ENCODE measurements around the gene BET1L.

BET1L gene

GRCh38 chr11:207208-207862 is at the start of gene BET1L, which contains the start of gene RIC8A:
Gene BET1L (minus strand): TSS chr11:207399. CDS start chr11:207321, 78 bp downstream.
Gene RIC8A (plus strand): TSS chr11:207708. CDS start chr11:208855, 1,147 bp downstream.
- peak; percentile 96 to 98 for DNase-seq (ENCODE audit: low spot score in 2 of 2)
- H3K4me1 ChIP-seq: peaks cover 6% of the 10 kb centered on the region
- in situ Hi-C loops (cut with MboI; ENCODE audit: low sequenced_read_pairs): no loop called here
- H3K27me3 ChIP-seq (ENCODE audit: low read depth): no peaks in the 10 kb centered on the region
- no peaks in the 10 kb centered on the region for H3K9me3 ChIP-seq
- H3K4me3 ChIP-seq: peak within 1 kb of the TSS; percentile 91
- peaks cover 44% of the 10 kb centered on the region for H3K36me3 ChIP-seq (replicated peaks)

GRCh38 chr11:255816-256215 is 48.6 kb upstream of the BET1L start:
- Histone ChIP-seq H3K27me3 (ENCODE audit: low read depth) (no peaks in the 10 kb centered on the region), H3K4me1 (peaks cover 8% of the 10 kb centered on the region; the same call in 1 of the 2 replicates), H3K9me3 (no peaks in the 10 kb centered on the region), H3K4me3 (no peak overlapping the region), H3K36me3 (replicated peaks) (peaks cover 32% of the 10 kb centered on the region)
- in situ Hi-C loops (cut with MboI; ENCODE audit: low sequenced_read_pairs): loop anchor here (10.0 kb wide), 1 partner anchor 109 kb away; the partner anchor contains the start of gene B4GALNT4
- no peak for DNase-seq (ENCODE audit: low spot score in 2 of 2)

GRCh38 chr11:255176-255575 is 48.0 kb upstream of the BET1L start:
- no peaks in the 10 kb centered on the region for H3K9me3 ChIP-seq
- in situ Hi-C loops (cut with MboI; ENCODE audit: low sequenced_read_pairs): loop anchor here (10.0 kb wide), 1 partner anchor 110 kb away; the partner anchor contains the start of gene B4GALNT4
- H3K27me3 ChIP-seq (ENCODE audit: low read depth): no peaks in the 10 kb centered on the region
- no peak overlapping the region for H3K4me3 ChIP-seq
- peaks cover 8% of the 10 kb centered on the region; the same call in 1 of the 2 replicates for H3K4me1 ChIP-seq
- H3K36me3 ChIP-seq (replicated peaks): peaks cover 38% of the 10 kb centered on the region
- DNase-seq (ENCODE audit: low spot score in 2 of 2): peak; percentile 28 to 39

GRCh38 chr11:253886-254270 is 46.7 kb upstream of the BET1L start:
- no peak for DNase-seq (ENCODE audit: low spot score in 2 of 2)
- Histone ChIP-seq H3K4me3 (no peak overlapping the region), H3K9me3 (no peaks in the 10 kb centered on the region), H3K27me3 (ENCODE audit: low read depth) (no peaks in the 10 kb centered on the region), H3K4me1 (peaks cover 8% of the 10 kb centered on the region; the same call in 1 of the 2 replicates), H3K36me3 (replicated peaks) (peaks cover 47% of the 10 kb centered on the region)
- in situ Hi-C loops (cut with MboI; ENCODE audit: low sequenced_read_pairs): loop anchor here (10.0 kb wide), 1 partner anchor 111 kb away; the partner anchor contains the start of gene B4GALNT4

GRCh38 chr11:253160-253885 is 46.1 kb upstream of the BET1L start:
- Histone ChIP-seq H3K4me3 (no peak overlapping the region), H3K4me1 (peaks cover 8% of the 10 kb centered on the region; the same call in 1 of the 2 replicates), H3K27me3 (ENCODE audit: low read depth) (no peaks in the 10 kb centered on the region), H3K36me3 (replicated peaks) (peaks cover 53% of the 10 kb centered on the region), H3K9me3 (no peaks in the 10 kb centered on the region)
- DNase-seq (ENCODE audit: low spot score in 2 of 2): no peak
- in situ Hi-C loops (cut with MboI; ENCODE audit: low sequenced_read_pairs): loop anchor here (10.0 kb wide), 1 partner anchor 111 kb away; the partner anchor contains the start of gene B4GALNT4

- Histone ChIP-seq H3K27me3 (ENCODE audit: low read depth) (no peaks in the 10 kb centered on the region), H3K9me3 (no peaks in the 10 kb centered on the region), H3K4me1 (peaks cover 8% of the 10 kb centered on the region; the same call in 1 of the 2 replicates), H3K36me3 (replicated peaks) (peaks cover 57% of the 10 kb centered on the region), H3K4me3 (no peak overlapping the region)
- DNase-seq (ENCODE audit: low spot score in 2 of 2): no peak
- in situ Hi-C loops (cut with MboI; ENCODE audit: low sequenced_read_pairs): loop anchor here (10.0 kb wide), 1 partner anchor 112 kb away; the partner anchor contains the start of gene B4GALNT4
Measured at GRCh38 chr11:252666-253065, 45.5 kb upstream of the BET1L start.

- H3K4me3 ChIP-seq: no peak overlapping the region
- H3K4me1 ChIP-seq: peaks cover 8% of the 10 kb centered on the region; the same call in 1 of the 2 replicates
- H3K27me3 ChIP-seq (ENCODE audit: low read depth): no peaks in the 10 kb centered on the region
- in situ Hi-C loops (cut with MboI; ENCODE audit: low sequenced_read_pairs): loop anchor here (10.0 kb wide), 1 partner anchor 113 kb away; the partner anchor contains the start of gene B4GALNT4
- H3K36me3 ChIP-seq (replicated peaks): peaks cover 68% of the 10 kb centered on the region
- DNase-seq (ENCODE audit: low spot score in 2 of 2): no peak
- no peaks in the 10 kb centered on the region for H3K9me3 ChIP-seq
Measured at GRCh38 chr11:251550-251949, 44.4 kb upstream of the BET1L start.

GRCh38 chr11:250740-251299 is 43.6 kb upstream of the BET1L start:
- peak; percentile 22 to 77 for DNase-seq (ENCODE audit: low spot score in 2 of 2)
- in situ Hi-C loops (cut with MboI; ENCODE audit: low sequenced_read_pairs): loop anchor here (10.0 kb wide), 1 partner anchor 114 kb away; the partner anchor contains the start of gene B4GALNT4

GRCh38 chr11:250274-250673 is 43.1 kb upstream of the BET1L start:
- no peak for DNase-seq (ENCODE audit: low spot score in 2 of 2)
- Histone ChIP-seq H3K36me3 (replicated peaks) (peaks cover 81% of the 10 kb centered on the region), H3K9me3 (no peaks in the 10 kb centered on the region), H3K4me3 (no peak overlapping the region), H3K4me1 (0 out of 2 replicates have a peak, but pooled peaks cover 3% of the 10 kb centered on the region), H3K27me3 (ENCODE audit: low read depth) (no peaks in the 10 kb centered on the region)
- in situ Hi-C loops (cut with MboI; ENCODE audit: low sequenced_read_pairs): loop anchor here (10.0 kb wide), 1 partner anchor 115 kb away; the partner anchor contains the start of gene B4GALNT4

More at GRCh38 chr11:250740-251299, 43.6 kb upstream of the BET1L start:
- no peak overlapping the region for H3K4me3 ChIP-seq
- no peaks in the 10 kb centered on the region for H3K9me3 ChIP-seq
- peaks cover 8% of the 10 kb centered on the region; the same call in 1 of the 2 replicates for H3K4me1 ChIP-seq
- H3K36me3 ChIP-seq (replicated peaks): peaks cover 76% of the 10 kb centered on the region
- H3K27me3 ChIP-seq (ENCODE audit: low read depth): no peaks in the 10 kb centered on the region

GRCh38 chr11:249062-249461 is 41.9 kb upstream of the BET1L start:
- in situ Hi-C loops (cut with MboI; ENCODE audit: low sequenced_read_pairs): no loop called here
- Histone ChIP-seq H3K9me3 (no peaks in the 10 kb centered on the region), H3K36me3 (replicated peaks) (peaks cover 91% of the 10 kb centered on the region)

GRCh38 chr11:244376-244775 is 37.2 kb upstream of the BET1L start:
- Histone ChIP-seq H3K4me3 (no peak overlapping the region), H3K27me3 (ENCODE audit: low read depth) (no peaks in the 10 kb centered on the region), H3K36me3 (replicated peaks) (peaks cover 85% of the 10 kb centered on the region), H3K9me3 (no peaks in the 10 kb centered on the region), H3K4me1 (no peaks in the 10 kb centered on the region)
- DNase-seq (ENCODE audit: low spot score in 2 of 2): no peak
- in situ Hi-C loops (cut with MboI; ENCODE audit: low sequenced_read_pairs): no loop called here

More at GRCh38 chr11:249062-249461, 41.9 kb upstream of the BET1L start:
- no peaks in the 10 kb centered on the region for H3K4me1 ChIP-seq
- H3K4me3 ChIP-seq: no peak overlapping the region
- DNase-seq (ENCODE audit: low spot score in 2 of 2): no peak
- H3K27me3 ChIP-seq (ENCODE audit: low read depth): no peaks in the 10 kb centered on the region

- no peaks in the 10 kb centered on the region for H3K9me3 ChIP-seq
- H3K4me3 ChIP-seq: no peak overlapping the region
- no peak for DNase-seq (ENCODE audit: low spot score in 2 of 2)
- in situ Hi-C loops (cut with MboI; ENCODE audit: low sequenced_read_pairs): no loop called here
- H3K4me1 ChIP-seq: peaks cover 7% of the 10 kb centered on the region
- H3K36me3 ChIP-seq (replicated peaks): peaks cover 68% of the 10 kb centered on the region
- no peaks in the 10 kb centered on the region for H3K27me3 ChIP-seq (ENCODE audit: low read depth)
Measured at GRCh38 chr11:241634-242033, 34.4 kb upstream of the BET1L start.

- Histone ChIP-seq H3K4me1 (peaks cover 7% of the 10 kb centered on the region), H3K9me3 (no peaks in the 10 kb centered on the region), H3K36me3 (replicated peaks) (peaks cover 55% of the 10 kb centered on the region), H3K27me3 (ENCODE audit: low read depth) (no peaks in the 10 kb centered on the region), H3K4me3 (no peak overlapping the region)
- in situ Hi-C loops (cut with MboI; ENCODE audit: low sequenced_read_pairs): no loop called here
- no peak for DNase-seq (ENCODE audit: low spot score in 2 of 2)
Measured at GRCh38 chr11:240315-240714, 33.1 kb upstream of the BET1L start.
